Esophagus squamous epithelium (tissue), 5 donors: Measurements from ENCODE around the gene TNFAIP2. TPM values are rescaled to one million over a fixed set of nuclear protein-coding genes. Genes with fewer than 3 reads are reported as not detected.

Experiments
- DNase-seq: peaks from one replicate; lab custom pipeline; 2025; lab: John Stamatoyannopoulos, UW
- H3K27ac ChIP-seq, 4 donors: fragments of 200-600 bp; sonication (generic); one replicate each; pipeline ENCODE4 v1.5.1; 2016 to 2019; ENCODE audit warnings: mild to moderate bottlenecking in 1 of 4
- H3K27me3 ChIP-seq, 4 donors: fragments of 200-600 bp; sonication (generic); 1 replicate in 3 of 4; 2 replicates in 1 of 4; pipeline versions ENCODE4 v1.5.1 to v1.6.0; 2017 to 2021; ENCODE audit warnings: antibody characterized with exemption in 1 of 4
- H3K36me3 ChIP-seq, 3 donors: fragments of 200-600 bp; sonication (generic); one replicate each; pipeline ENCODE4 v1.5.1; 2016 to 2019
- H3K4me1 ChIP-seq, 3 donors: fragments of 200-600 bp; sonication (generic); one replicate each; pipeline ENCODE4 v1.5.1; 2017 to 2019
- H3K4me3 ChIP-seq, 4 donors: fragments of 200-600 bp; sonication (generic); 1 replicate in 3 of 4; 2 replicates in 1 of 4; pipeline ENCODE4 v1.5.1; 2016 to 2019; ENCODE audit warnings: mild to moderate bottlenecking in 2 of 4, moderate library complexity in 1 of 4
- H3K9me3 ChIP-seq, 3 donors: fragments of 200-600 bp; sonication (generic); one replicate each; pipeline ENCODE4 v1.5.1; 2016 to 2019
- CTCF ChIP-seq, 6 experiments: fragments of 450-650 bp in 4 of 6; fragments of 200-600 bp in 2 of 6; sonication (generic) in 2 of 6; IDR thresholded peaks; one replicate each; pipeline ENCODE4 v1.5.1; 2016 to 2019; ENCODE audit warnings: antibody characterized with exemption in 6 of 6, mild to moderate bottlenecking in 4 of 6, moderate library complexity in 4 of 6
- POLR2A ChIP-seq, 4 donors: fragments of 450-650 bp; IDR thresholded peaks; one replicate each; pipeline ENCODE4 v1.6.1; 2017; ENCODE audit warnings: antibody characterized with exemption in 4 of 4, mild to moderate bottlenecking in 4 of 4, moderate library complexity in 3 of 4
- WGBS, 2 donors: methylation state at CpG; one replicate each; pipeline ENCODE4 v1.1.5; 2018; 5-methylcytosine and 5-hydroxymethylcytosine counted together
- intact Hi-C: fragments of 100-400 bp; cut with DNase I; formaldehyde crosslinking; loops from one replicate; pipeline ENCODE4 v1.15.0; 2022
- total RNA-seq, 4 donors: library from RNA; depleted of rRNA; stranded (reverse); fragments of >200 nt; gene quantifications; one replicate each; pipeline ENCODE4 v1.1.0, GENCODE V29; 2016
- donor health status: DM: yes; HTN: yes; CAD: no.

TNFAIP2 gene
- total RNA-seq, 4 donors from 2014 or later: 36.6 to 163 (median 130) TPM

- H3K27me3 ChIP-seq: peaks cover 0 to 64% (median 0%) of the 10 kb centered on the region in 4 donors
- no peak for DNase-seq
- H3K36me3 ChIP-seq: no peaks in the 10 kb centered on the region
- TF ChIP-seq POLR2A (IDR thresholded peaks at IDR 0.05) (no peak), CTCF (IDR thresholded peaks at IDR 0.05) (no peak)
- intact Hi-C loops: no loop called here
- H3K27ac ChIP-seq: no peak overlapping the region
- H3K9me3 ChIP-seq: no peaks in the 10 kb centered on the region
- H3K4me1 ChIP-seq: peaks cover 8 to 22% (median 18%) of the 10 kb centered on the region in 3 donors
- 77% methylated on average over 8 of the region's 8 CpGs; no CpG with 5 or more reads in 1 of the 2 donors for WGBS, 2 donors
- no peak overlapping the region for H3K4me3 ChIP-seq
Observed at GRCh38 chr14:103086771-103087342, 36.4 kb upstream of the TNFAIP2 start.

GRCh38 chr14:103087343-103087835, 35.9 kb upstream of the TNFAIP2 start:
- H3K27ac ChIP-seq: no peak overlapping the region

GRCh38 chr14:103088921-103089320, 34.3 kb upstream of the TNFAIP2 start:
- H3K4me3 ChIP-seq: no peak overlapping the region
- H3K27me3 ChIP-seq: peaks cover 0 to 52% (median 0%) of the 10 kb centered on the region in 4 donors
- 90 to 93% methylated on average over 3 to 6 of the region's 6 CpGs for WGBS, 2 donors
- no peak for DNase-seq
- H3K9me3 ChIP-seq: no peaks in the 10 kb centered on the region
- H3K27ac ChIP-seq: no peak overlapping the region
- no peak for TF ChIP-seq POLR2A (IDR thresholded peaks at IDR 0.05)
- no peak for TF ChIP-seq CTCF (IDR thresholded peaks at IDR 0.05)
- intact Hi-C loops: no loop called here
- H3K36me3 ChIP-seq: no peaks in the 10 kb centered on the region
- H3K4me1 ChIP-seq: peaks cover 13 to 26% (median 17%) of the 10 kb centered on the region in 3 donors

More at GRCh38 chr14:103087343-103087835, 35.9 kb upstream of the TNFAIP2 start:
- intact Hi-C loops: no loop called here
- Histone ChIP-seq H3K4me1 (peaks cover 9 to 22% (median 18%) of the 10 kb centered on the region in 3 donors), H3K9me3 (no peaks in the 10 kb centered on the region), H3K4me3 (no peak overlapping the region), H3K27me3 (peaks cover 0 to 62% (median 0%) of the 10 kb centered on the region in 4 donors), H3K36me3 (no peaks in the 10 kb centered on the region)
- 60 to 79% methylated on average over 1 to 8 of the region's 13 CpGs for WGBS, 2 donors
- TF ChIP-seq POLR2A (IDR thresholded peaks at IDR 0.05) (no peak), CTCF (IDR thresholded peaks at IDR 0.05) (no peak)
- no peak for DNase-seq

- intact Hi-C loops: no loop called here
- no peak for TF ChIP-seq POLR2A (IDR thresholded peaks at IDR 0.05)
- TF ChIP-seq CTCF (IDR thresholded peaks at IDR 0.05): no peak
- no peak for DNase-seq
- Histone ChIP-seq H3K27me3 (peaks cover 0 to 44% (median 0%) of the 10 kb centered on the region in 4 donors), H3K4me1 (peaks cover 11 to 27% (median 21%) of the 10 kb centered on the region in 3 donors), H3K36me3 (no peaks in the 10 kb centered on the region), H3K4me3 (no peak overlapping the region), H3K9me3 (no peaks in the 10 kb centered on the region), H3K27ac (peak overlapping the region in 1 of 4 donors; percentile 14)
- 90 to 97% methylated on average over 4 to 12 of the region's 28 CpGs for WGBS, 2 donors
Observed at GRCh38 chr14:103089386-103090335, 33.6 kb upstream of the TNFAIP2 start.
